Endothelial cell (in vitro differentiated cells): ENCODE data around the gene PAPLN. TPM values are rescaled to one million over a fixed set of nuclear protein-coding genes. Genes with fewer than 3 reads are reported as not detected.
"Not testable (repeated sequence)": the region's sequence is repeated elsewhere in the genome, so short reads cannot be mapped to it uniquely, and the experiment has no call there.

Source experiments
- DNase-seq: peaks from one replicate; pipeline ENCODE4 v3.0.0; 2021; ENCODE audit warnings: low spot score
- H3K27ac Mint-ChIP-seq: one replicate; pipeline ENCODE4 v1.8.0; 2021; ENCODE audit warnings: mixed read lengths, inconsistent platforms; ENCODE audit not compliant: unreplicated experiment
- H3K27me3 Mint-ChIP-seq: one replicate; pipeline ENCODE4 v1.8.0; 2021; ENCODE audit warnings: mild to moderate bottlenecking, moderate library complexity, mixed read lengths, inconsistent platforms; ENCODE audit not compliant: unreplicated experiment
- H3K36me3 Mint-ChIP-seq: one replicate; pipeline ENCODE4 v1.8.0; 2021; ENCODE audit warnings: mild to moderate bottlenecking, low read depth, mixed read lengths, inconsistent platforms; ENCODE audit not compliant: unreplicated experiment
- H3K4me1 Mint-ChIP-seq: one replicate; pipeline ENCODE4 v1.8.0; 2021; ENCODE audit warnings: mild to moderate bottlenecking, mixed read lengths, inconsistent platforms; ENCODE audit not compliant: unreplicated experiment
- H3K4me3 Mint-ChIP-seq: one replicate; pipeline ENCODE4 v1.8.0; 2021; ENCODE audit warnings: mild to moderate bottlenecking, mixed read lengths, inconsistent platforms; ENCODE audit not compliant: unreplicated experiment
- H3K9me3 Mint-ChIP-seq: one replicate; pipeline ENCODE4 v1.8.0; 2021; ENCODE audit warnings: mixed read lengths, inconsistent platforms; ENCODE audit not compliant: unreplicated experiment
- long read RNA-seq: library from polyadenylated mRNA; unstranded; transcript quantifications from one replicate; pipeline ENCODE4 v2.0.0, GENCODE V29; 2020; ENCODE audit not compliant: unreplicated experiment
- total RNA-seq: library from RNA; stranded (reverse); fragmentation: NEBNext Ultra II Directional; extraction: Animal tissue kit (Norgen Biotek cat#: 25700); gene quantifications from one replicate; pipeline ENCODE4 v1.2.1, GENCODE V29; 2021; ENCODE audit not compliant: unreplicated experiment
- TF ChIP-seq, protein P1 (sequence below): fragments of 200-600 bp; sonication (generic); IDR thresholded peaks from one replicate; pipeline ENCODE4 v1.5.0; 2021; ENCODE audit warnings: antibody characterized with exemption; ENCODE audit not compliant: unreplicated experiment

PAPLN gene, protein sequence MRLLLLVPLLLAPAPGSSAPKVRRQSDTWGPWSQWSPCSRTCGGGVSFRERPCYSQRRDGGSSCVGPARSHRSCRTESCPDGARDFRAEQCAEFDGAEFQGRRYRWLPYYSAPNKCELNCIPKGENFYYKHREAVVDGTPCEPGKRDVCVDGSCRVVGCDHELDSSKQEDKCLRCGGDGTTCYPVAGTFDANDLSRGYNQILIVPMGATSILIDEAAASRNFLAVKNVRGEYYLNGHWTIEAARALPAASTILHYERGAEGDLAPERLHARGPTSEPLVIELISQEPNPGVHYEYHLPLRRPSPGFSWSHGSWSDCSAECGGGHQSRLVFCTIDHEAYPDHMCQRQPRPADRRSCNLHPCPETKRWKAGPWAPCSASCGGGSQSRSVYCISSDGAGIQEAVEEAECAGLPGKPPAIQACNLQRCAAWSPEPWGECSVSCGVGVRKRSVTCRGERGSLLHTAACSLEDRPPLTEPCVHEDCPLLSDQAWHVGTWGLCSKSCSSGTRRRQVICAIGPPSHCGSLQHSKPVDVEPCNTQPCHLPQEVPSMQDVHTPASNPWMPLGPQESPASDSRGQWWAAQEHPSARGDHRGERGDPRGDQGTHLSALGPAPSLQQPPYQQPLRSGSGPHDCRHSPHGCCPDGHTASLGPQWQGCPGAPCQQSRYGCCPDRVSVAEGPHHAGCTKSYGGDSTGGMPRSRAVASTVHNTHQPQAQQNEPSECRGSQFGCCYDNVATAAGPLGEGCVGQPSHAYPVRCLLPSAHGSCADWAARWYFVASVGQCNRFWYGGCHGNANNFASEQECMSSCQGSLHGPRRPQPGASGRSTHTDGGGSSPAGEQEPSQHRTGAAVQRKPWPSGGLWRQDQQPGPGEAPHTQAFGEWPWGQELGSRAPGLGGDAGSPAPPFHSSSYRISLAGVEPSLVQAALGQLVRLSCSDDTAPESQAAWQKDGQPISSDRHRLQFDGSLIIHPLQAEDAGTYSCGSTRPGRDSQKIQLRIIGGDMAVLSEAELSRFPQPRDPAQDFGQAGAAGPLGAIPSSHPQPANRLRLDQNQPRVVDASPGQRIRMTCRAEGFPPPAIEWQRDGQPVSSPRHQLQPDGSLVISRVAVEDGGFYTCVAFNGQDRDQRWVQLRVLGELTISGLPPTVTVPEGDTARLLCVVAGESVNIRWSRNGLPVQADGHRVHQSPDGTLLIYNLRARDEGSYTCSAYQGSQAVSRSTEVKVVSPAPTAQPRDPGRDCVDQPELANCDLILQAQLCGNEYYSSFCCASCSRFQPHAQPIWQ
- total RNA-seq, result 1.1 TPM
- long read RNA-seq, result 0 reads

DNA sequence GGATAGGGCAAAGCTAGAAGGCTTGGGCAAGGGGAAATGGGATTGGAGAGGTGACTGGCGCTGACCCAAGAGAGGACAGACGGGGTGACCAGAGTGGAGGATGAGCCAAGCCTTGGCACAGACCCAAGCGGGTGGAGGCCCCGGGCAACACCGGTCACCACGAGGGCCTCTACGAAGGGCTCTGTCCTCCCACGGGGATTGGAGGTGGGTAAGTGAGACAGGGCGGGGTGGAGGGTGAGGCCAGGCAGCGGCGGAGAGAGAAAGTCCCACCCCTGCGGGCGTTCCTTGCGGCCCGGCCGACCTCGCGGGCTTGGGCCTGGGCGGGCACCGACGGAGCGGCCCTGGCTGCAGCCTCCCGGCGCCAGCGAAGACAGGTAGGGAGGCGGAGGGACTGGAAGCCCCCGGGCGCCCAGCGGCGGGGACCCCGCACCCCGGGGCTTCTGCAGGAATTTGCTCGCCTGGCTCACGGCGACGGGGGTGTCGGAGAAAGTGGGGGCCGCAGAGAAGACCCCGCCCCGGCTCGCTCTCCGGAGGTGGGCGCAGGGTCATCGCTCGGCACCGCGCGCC, at the start of gene PAPLN:
PAPLN (plus strand) TSS at position 288 of the 567 bp plus-strand sequence. CDS start 2,273 bp downstream, outside the sequence.
- TF ChIP-seq, protein P1, sequence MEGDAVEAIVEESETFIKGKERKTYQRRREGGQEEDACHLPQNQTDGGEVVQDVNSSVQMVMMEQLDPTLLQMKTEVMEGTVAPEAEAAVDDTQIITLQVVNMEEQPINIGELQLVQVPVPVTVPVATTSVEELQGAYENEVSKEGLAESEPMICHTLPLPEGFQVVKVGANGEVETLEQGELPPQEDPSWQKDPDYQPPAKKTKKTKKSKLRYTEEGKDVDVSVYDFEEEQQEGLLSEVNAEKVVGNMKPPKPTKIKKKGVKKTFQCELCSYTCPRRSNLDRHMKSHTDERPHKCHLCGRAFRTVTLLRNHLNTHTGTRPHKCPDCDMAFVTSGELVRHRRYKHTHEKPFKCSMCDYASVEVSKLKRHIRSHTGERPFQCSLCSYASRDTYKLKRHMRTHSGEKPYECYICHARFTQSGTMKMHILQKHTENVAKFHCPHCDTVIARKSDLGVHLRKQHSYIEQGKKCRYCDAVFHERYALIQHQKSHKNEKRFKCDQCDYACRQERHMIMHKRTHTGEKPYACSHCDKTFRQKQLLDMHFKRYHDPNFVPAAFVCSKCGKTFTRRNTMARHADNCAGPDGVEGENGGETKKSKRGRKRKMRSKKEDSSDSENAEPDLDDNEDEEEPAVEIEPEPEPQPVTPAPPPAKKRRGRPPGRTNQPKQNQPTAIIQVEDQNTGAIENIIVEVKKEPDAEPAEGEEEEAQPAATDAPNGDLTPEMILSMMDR, result no peak
- Mint-ChIP-seq H3K27me3 (peaks cover 26% of the 10 kb centered on the region), H3K4me3 (peak within 1 kb of the TSS; percentile 74), H3K36me3 (peaks cover 5% of the 10 kb centered on the region), H3K4me1 (peaks cover 17% of the 10 kb centered on the region), H3K27ac (peak within 1 kb of the TSS; percentile 13), H3K9me3 (no peaks in the 10 kb centered on the region)
- no peak for DNase-seq

DNA sequence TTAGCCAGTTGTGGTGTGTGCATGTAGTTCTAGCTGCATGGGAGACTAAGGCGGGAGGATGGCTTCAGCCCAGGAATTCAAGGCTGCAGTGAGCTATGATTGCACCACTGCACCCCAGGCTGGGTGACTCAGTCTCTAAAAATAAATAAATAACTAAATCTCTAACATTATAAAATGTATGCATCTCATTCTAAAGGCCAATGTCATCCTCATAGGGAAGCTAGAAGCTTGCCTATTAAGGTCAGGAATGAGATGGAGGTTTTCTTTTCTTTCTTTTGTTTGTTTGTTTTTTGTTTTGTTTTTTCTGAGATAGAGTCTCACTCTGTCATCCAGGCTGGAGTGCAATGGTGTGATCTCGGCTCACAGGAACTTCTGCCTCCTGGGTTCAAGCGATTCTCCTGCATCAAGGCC, 48.8 kb upstream of the PAPLN start:
- no peaks in the 10 kb centered on the region for H3K4me1 Mint-ChIP-seq

DNA sequence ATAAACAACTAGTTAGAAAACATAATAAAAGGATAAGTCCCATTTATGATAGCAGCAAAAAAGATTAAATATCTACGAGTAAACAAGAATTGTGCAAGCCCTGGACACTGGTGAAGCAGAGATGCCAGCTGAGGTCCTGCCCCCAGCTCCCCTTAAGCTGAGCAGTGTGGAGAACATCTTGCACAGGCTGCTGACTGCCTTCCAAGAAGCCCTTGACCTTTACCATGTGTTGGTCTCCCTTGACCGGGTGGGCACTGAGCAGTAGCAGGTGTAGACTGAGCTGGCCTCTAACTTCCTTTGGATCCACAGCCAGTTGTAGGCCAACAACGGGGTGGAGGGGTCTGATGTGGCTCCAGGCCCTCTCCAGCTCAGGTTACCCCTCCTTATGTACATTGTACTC, 47.7 kb upstream of the PAPLN start:
- Mint-ChIP-seq H3K4me1 (no peaks in the 10 kb centered on the region), H3K9me3 (no peaks in the 10 kb centered on the region), H3K27ac (no peak overlapping the region), H3K4me3 (no peak overlapping the region), H3K36me3 (peaks cover 31% of the 10 kb centered on the region), H3K27me3 (peaks cover 4% of the 10 kb centered on the region)
- no peak for DNase-seq
- TF ChIP-seq, protein P1, result no peak

More for the DNA sequence above, 48.8 kb upstream of the PAPLN start:
- TF ChIP-seq, protein P1, result no peak
- Mint-ChIP-seq H3K27me3 (peaks cover 4% of the 10 kb centered on the region), H3K9me3 (no peaks in the 10 kb centered on the region), H3K27ac (no peak overlapping the region), H3K4me3 (no peak overlapping the region), H3K36me3 (peaks cover 27% of the 10 kb centered on the region)
- DNase-seq, result no peak

DNA sequence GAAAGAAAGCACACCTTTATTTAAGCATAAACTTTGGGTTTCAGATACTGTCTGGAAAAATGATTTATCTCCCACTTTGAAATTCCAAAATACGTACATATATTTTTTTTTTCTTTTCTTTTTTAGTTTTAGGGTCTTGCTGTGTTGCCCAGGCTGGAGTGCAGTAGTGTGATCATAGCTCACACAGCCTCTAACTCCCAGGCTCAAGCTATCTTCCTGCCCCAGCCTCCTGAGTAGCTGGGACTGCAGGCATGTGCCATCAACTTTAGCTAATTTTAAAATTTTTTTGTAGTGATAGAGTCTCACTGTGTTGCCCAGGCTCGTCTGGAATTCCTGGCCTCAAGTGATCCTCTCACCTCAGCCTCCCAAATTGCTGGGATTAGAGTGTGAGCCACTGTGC, 45.9 kb upstream of the PAPLN start:
- no peak for DNase-seq
- no peaks in the 10 kb centered on the region for H3K9me3 Mint-ChIP-seq
- H3K4me3 Mint-ChIP-seq, result no peak overlapping the region
- H3K27ac Mint-ChIP-seq, result no peak overlapping the region
- H3K4me1 Mint-ChIP-seq, result no peaks in the 10 kb centered on the region
- peaks cover 27% of the 10 kb centered on the region for H3K36me3 Mint-ChIP-seq
- TF ChIP-seq, protein P1, result no peak
- H3K27me3 Mint-ChIP-seq, result no peaks in the 10 kb centered on the region

DNA sequence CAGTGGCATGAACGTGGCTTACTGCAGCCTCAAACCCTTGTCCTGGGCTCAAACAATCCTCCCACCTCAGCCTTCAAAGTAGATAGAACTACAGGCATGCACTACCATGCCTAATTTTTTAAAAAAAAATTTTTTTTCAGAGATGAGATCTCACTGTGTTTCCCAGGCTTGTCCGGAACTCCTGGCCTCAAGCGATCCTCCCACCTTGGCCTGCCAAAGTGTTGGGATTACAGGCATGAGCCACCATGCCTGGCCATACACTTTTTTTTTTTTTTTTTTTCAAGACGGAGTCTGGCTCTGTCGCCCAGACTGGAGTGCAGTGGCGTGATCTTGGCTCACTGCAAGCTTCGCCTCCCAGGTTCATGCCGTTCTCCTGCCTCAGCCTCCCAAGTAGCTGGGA, 43.0 kb upstream of the PAPLN start:
- H3K4me1 Mint-ChIP-seq, result not testable (repeated sequence)

More for the DNA sequence above, 43.0 kb upstream of the PAPLN start:
- H3K9me3 Mint-ChIP-seq, H3K27me3 Mint-ChIP-seq, DNase-seq, H3K4me3 Mint-ChIP-seq, H3K27ac Mint-ChIP-seq: not testable (repeated sequence)
- peaks cover 24% of the 10 kb centered on the region for H3K36me3 Mint-ChIP-seq
